Peyer's patch (tissue), 4 donors: Measurements from ENCODE around the gene TARP.

Source experiments
- POLR2A ChIP-seq, 2 donors: fragments of 450-650 bp; IDR thresholded peaks; one replicate each; pipeline ENCODE4 v1.5.1; 2017; ENCODE audit warnings: antibody characterized with exemption in 2 of 2, mild to moderate bottlenecking in 2 of 2, moderate library complexity in 2 of 2
- TF ChIP-seq, protein P1 (sequence below), 6 experiments: fragments of 450-650 bp in 4 of 6; fragments of 200-600 bp in 2 of 6; sonication (generic) in 1 of 6; IDR thresholded peaks; one replicate each; pipeline ENCODE4 v1.5.1; 2017 to 2019; ENCODE audit warnings: antibody characterized with exemption in 6 of 6, mild to moderate bottlenecking in 3 of 6, moderate library complexity in 1 of 6

DNA sequence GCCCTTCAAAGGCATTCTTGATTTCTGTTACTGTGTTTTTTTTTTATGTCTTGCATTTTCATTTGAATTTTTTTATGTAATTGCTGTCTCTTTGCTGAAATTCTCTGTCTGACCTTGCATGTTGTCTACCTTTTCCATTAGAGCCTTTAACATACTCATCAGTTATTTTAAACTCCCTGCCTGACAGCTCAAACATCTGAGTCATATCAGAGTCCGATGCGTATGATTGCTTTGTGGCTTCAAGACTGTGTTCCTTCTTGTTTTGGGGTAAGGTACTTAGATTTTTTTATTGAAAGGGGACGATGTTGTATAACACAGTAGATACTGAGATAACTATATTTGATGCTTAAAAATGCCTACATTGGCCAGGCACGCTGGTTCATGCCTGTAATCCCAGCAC is 9.7 kb upstream of the TARP start:
- TF ChIP-seq, protein P1, sequence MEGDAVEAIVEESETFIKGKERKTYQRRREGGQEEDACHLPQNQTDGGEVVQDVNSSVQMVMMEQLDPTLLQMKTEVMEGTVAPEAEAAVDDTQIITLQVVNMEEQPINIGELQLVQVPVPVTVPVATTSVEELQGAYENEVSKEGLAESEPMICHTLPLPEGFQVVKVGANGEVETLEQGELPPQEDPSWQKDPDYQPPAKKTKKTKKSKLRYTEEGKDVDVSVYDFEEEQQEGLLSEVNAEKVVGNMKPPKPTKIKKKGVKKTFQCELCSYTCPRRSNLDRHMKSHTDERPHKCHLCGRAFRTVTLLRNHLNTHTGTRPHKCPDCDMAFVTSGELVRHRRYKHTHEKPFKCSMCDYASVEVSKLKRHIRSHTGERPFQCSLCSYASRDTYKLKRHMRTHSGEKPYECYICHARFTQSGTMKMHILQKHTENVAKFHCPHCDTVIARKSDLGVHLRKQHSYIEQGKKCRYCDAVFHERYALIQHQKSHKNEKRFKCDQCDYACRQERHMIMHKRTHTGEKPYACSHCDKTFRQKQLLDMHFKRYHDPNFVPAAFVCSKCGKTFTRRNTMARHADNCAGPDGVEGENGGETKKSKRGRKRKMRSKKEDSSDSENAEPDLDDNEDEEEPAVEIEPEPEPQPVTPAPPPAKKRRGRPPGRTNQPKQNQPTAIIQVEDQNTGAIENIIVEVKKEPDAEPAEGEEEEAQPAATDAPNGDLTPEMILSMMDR (IDR thresholded peaks at IDR 0.05), result no peak
- TF ChIP-seq POLR2A (IDR thresholded peaks at IDR 0.05), result no peak
